AG04450 (cell line): Measurements from ENCODE around the gene C1orf105. TPM values are rescaled to one million over a fixed set of nuclear protein-coding genes. Genes with fewer than 3 reads are reported as not detected.

Source experiments
- CTCF ChIA-PET: fragments of 300-600, 350-600 bp; formaldehyde crosslinking; extraction: SDS; loops from one replicate; lab custom pipeline; 2022; ENCODE audit warnings: antibody characterized with exemption, inconsistent platforms; lab: Charles Lee
- POLR2A ChIA-PET: fragments of 350-600 bp; formaldehyde crosslinking; extraction: SDS; loops from one replicate; lab custom pipeline; 2021; ENCODE audit warnings: antibody characterized with exemption, inconsistent platforms; lab: Yijun Ruan, JAX
- DNase-seq: peaks from one replicate; pipeline ENCODE4 v3.0.0-alpha.2; 2011; ENCODE audit warnings: low read depth, low spot score
- H3K27ac ChIP-seq: one replicate; pipeline ENCODE4 v1.5.1; 2012; ENCODE audit warnings: low read depth, low read length, control low read depth
- H3K27me3 ChIP-seq: one replicate; pipeline ENCODE4 v1.6.0; 2012; ENCODE audit warnings: low read length; ENCODE audit not compliant: control insufficient read depth, insufficient read depth
- H3K4me3 ChIP-seq: 2 replicates; pipeline ENCODE4 v1.5.1; 2011; ENCODE audit warnings: mild to moderate bottlenecking, low read depth, low read length, control low read depth
- H3K9me3 ChIP-seq: 2 replicates; pipeline ENCODE4 v1.5.1; 2012; ENCODE audit warnings: low read length; ENCODE audit not compliant: control insufficient read depth, insufficient read depth
- polyA plus RNA-seq: library from polyadenylated mRNA; depleted of rRNA; stranded (reverse); fragments of >200 nt; gene quantifications from 2 replicates; pipeline ENCODE4 v1.2.3, GENCODE V29; 2011
- TF ChIP-seq, protein P1 (sequence below): IDR thresholded peaks from 2 replicates; pipeline ENCODE4 v1.5.1; 2011; ENCODE audit warnings: low read depth, low read length, control low read depth, inconsistent platforms

C1orf105 gene
- polyA plus RNA-seq, 1 experiment = not detected

- no peak overlapping the region for H3K4me3 ChIP-seq
- H3K9me3 ChIP-seq = no peaks in the 10 kb centered on the region
- POLR2A ChIA-PET = no interaction called here
- no peaks in the 10 kb centered on the region for H3K27me3 ChIP-seq
- CTCF ChIA-PET = interaction anchor here (0.6 to 14.1 kb wide), 5 partner anchors 47 to 396 kb away, joined by 3 to 199 read pairs (median 3); no protein-coding TSS in a partner anchor
- TF ChIP-seq, protein P1, sequence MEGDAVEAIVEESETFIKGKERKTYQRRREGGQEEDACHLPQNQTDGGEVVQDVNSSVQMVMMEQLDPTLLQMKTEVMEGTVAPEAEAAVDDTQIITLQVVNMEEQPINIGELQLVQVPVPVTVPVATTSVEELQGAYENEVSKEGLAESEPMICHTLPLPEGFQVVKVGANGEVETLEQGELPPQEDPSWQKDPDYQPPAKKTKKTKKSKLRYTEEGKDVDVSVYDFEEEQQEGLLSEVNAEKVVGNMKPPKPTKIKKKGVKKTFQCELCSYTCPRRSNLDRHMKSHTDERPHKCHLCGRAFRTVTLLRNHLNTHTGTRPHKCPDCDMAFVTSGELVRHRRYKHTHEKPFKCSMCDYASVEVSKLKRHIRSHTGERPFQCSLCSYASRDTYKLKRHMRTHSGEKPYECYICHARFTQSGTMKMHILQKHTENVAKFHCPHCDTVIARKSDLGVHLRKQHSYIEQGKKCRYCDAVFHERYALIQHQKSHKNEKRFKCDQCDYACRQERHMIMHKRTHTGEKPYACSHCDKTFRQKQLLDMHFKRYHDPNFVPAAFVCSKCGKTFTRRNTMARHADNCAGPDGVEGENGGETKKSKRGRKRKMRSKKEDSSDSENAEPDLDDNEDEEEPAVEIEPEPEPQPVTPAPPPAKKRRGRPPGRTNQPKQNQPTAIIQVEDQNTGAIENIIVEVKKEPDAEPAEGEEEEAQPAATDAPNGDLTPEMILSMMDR = no peak
- no peak for DNase-seq
- H3K27ac ChIP-seq = no peak overlapping the region
These were observed 22.3 kb upstream of the C1orf105 start for GRCh38 chr1:172398193-172398592.

DNA sequence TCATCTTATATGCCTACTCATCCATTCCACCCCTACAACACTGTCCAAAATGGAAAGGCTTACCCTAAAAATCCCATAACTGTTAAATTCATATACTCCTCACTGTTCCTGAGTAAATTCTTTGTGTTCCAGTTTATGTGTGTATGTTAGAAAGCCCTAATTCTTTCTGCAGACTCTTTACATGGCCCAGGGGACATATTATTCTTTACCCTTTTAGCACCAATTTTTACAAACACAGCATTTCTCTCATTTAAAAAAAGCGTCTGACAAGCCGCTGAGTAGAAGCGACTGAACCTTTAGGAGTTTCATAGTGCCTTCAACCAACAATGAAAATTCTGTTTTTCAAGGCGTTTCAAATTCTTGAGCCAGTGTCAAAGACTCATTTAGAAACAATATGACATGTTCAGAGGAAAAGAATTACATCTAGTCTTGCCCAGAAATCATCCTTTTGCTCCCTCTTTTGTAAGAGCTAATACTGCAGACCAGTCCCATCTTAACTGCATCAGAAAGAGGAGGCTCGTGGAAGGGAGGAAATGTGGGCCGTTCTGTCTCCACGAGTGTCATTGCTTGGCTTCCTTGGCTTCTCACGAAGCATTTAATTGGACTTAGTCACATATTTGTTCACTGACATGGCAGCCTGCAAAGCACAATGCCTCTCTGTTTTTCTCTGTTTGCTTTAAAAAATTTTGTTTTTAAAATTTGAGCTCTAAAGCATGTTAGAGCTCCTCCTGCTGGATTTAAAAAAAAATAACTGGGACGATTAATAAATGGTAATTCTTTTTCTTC lies 21.3 kb upstream of the C1orf105 start:
- H3K27me3 ChIP-seq = no peaks in the 10 kb centered on the region
- TF ChIP-seq, protein P1 = peak; percentile 58
- ChIA-PET CTCF (interaction anchor here (0.5 to 14.1 kb wide), 34 partner anchors 9 to 414 kb away, joined by 3 to 199 read pairs (median 5); no protein-coding TSS in a partner anchor), POLR2A (interaction anchor here (0.6 to 1.3 kb wide), 7 partner anchors 13 to 358 kb away, joined by 3 to 8 read pairs (median 3); no protein-coding TSS in a partner anchor)
- H3K4me3 ChIP-seq = no peak overlapping the region
- no peak overlapping the region for H3K27ac ChIP-seq
- DNase-seq = peak; percentile 70
- no peaks in the 10 kb centered on the region for H3K9me3 ChIP-seq

DNA sequence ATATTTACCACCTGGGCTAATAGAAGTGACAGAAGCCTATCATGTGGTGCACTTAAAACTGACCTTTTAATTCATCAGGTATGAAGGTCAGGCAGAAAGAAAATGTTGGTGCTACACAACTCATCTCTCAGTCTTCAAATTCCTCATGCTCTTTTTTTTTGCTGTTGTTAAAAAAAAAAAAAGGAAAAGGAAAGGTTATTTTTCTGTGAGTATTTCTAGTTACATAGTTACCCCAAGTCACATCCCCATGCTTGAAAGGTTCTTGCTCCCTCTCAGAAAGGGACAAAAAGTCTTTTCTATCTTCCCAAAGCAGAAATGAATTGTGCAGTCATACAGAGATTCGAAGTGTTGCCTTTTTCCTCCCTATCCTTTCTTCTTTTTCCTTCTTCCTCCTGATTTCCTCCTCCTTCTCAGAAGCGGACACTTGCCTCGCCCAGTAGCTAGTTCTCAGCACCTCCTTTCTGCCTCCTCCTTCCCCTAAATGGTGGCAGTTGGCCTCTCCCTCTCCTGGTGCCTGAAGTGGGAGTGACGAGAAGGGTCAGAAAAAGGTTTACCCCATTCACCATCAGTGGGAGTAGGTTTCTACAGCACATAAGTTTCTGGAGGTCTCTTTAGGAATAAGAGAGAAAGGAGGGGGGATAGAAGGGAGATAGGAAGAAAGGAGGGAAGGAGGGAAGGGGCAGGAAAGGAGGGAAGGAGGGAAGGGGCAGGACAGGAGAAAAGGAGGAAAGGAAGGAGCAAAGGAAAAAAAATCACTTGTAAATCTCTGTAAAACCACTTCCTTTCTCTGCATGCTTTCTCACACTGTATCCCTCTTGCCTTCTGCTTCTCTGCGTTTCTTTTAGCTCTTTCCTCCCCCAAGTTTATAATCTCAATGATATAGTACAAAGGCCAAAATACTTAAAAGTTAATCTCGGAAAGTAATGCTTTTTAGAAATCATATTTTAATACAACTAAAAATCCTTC lies 20.4 kb upstream of the C1orf105 start:
- DNase-seq = no peak
- CTCF ChIA-PET = interaction anchor here (0.6 to 14.1 kb wide), 37 partner anchors 8 to 415 kb away, joined by 3 to 199 read pairs (median 5); no protein-coding TSS in a partner anchor
- Histone ChIP-seq H3K4me3 (no peak overlapping the region), H3K27me3 (no peaks in the 10 kb centered on the region), H3K27ac (no peak overlapping the region), H3K9me3 (no peaks in the 10 kb centered on the region)
- TF ChIP-seq, protein P1 = no peak
- POLR2A ChIA-PET = interaction anchor here (0.7 to 1.3 kb wide), 6 partner anchors 41 to 359 kb away, joined by 3 to 8 read pairs (median 4); no protein-coding TSS in a partner anchor

DNA sequence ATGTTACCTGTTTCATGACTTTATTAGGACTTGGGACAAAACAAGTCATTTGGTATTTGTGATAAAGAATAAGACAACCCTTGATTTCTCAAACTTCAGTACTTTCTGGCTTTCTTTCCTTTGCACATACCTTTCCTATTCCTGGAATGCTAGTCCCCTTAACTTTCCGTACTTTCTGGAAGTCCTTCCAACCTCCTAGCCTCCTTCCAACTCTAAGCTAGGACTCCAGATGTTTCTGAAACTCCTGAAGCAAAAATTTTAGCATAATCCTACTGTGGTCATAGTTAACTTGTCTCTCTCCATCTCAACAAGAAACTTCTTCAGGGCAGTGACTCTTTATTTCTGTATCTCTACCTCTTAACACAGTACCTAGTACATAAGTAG lies 19.8 kb upstream of the C1orf105 start:
- POLR2A ChIA-PET = no interaction called here
- Histone ChIP-seq H3K4me3 (no peak overlapping the region), H3K27ac (no peak overlapping the region), H3K9me3 (no peaks in the 10 kb centered on the region), H3K27me3 (no peaks in the 10 kb centered on the region)
- DNase-seq = no peak
- TF ChIP-seq, protein P1 = no peak
- CTCF ChIA-PET = interaction anchor here (0.6 to 14.1 kb wide), 10 partner anchors 11 to 415 kb away, joined by 3 to 199 read pairs (median 4); no protein-coding TSS in a partner anchor
